K562 (cell line): ENCODE results near the gene PHLDB1. TPM values are rescaled to one million over a fixed set of nuclear protein-coding genes. Genes with fewer than 3 reads are reported as not detected.

Source experiments
- ATAC-seq: fragments of 200-7000 bp; cut with Tn5 transposase; 3 replicates; pipeline ENCODE4 v1.9.1; 2020; ENCODE audit warnings: moderate library complexity
- BruUV-seq: library from RNA; stranded (reverse); fragments of 400-500 nt; replicated peaks from 2 replicates; lab custom pipeline; 2021; lab: Mats Ljungman, UMichigan
- CTCF ChIA-PET: fragments of 300-600 bp; formaldehyde crosslinking; extraction: SDS; loops from one replicate; lab custom pipeline; 2021; ENCODE audit warnings: low intra/inter-chr PET ratio; lab: Yijun Ruan, JAX
- POLR2A ChIA-PET: fragments of 300-600, 350-650 bp; sonication (Branson Sonifier 250); formaldehyde crosslinking; extraction: SDS; loops from one replicate; lab custom pipeline; 2021; ENCODE audit warnings: antibody characterized with exemption, inconsistent platforms; lab: Yijun Ruan, JAX
- DNase-seq, 4 experiments: peaks; one replicate each; pipeline versions ENCODE4 v3.0.0 to v3.0.0-alpha.2; 2011 to 2018; ENCODE audit warnings: low spot score in 3 of 4, mixed read lengths in 3 of 4; ENCODE audit errors: extremely low read depth in 1 of 4
- FAIRE-seq: peaks from 2 replicates; lab custom pipeline; 2011; peaks lifted over from hg19 to GRCh38; lab: Jason Lieb, UNC
- H2AFZ ChIP-seq: 2 replicates; pipeline ENCODE4 v1.6.0; 2011; ENCODE audit warnings: low read depth, low read length, control low read depth, inconsistent platforms
- H3K27ac ChIP-seq: fragments of 200-600 bp; 3 replicates; pipeline ENCODE4 v1.8.0; 2011; ENCODE audit warnings: low read depth, mild to moderate bottlenecking, control low read depth, inconsistent platforms, low read length, moderate library complexity, mixed read lengths; ENCODE audit errors: extremely low read depth
- H3K27me3 ChIP-seq, 2 experiments: fragments of 300-600 bp in 1 of 2; 2 replicates in 1 of 2; 3 replicates in 1 of 2; pipeline versions ENCODE4 v1.6.0 to v1.8.0; 2011; ENCODE audit warnings: inconsistent platforms in 2 of 2, low read length in 2 of 2, mild to moderate bottlenecking in 1 of 2, mixed read lengths in 1 of 2, moderate library complexity in 1 of 2; ENCODE audit not compliant: control insufficient read depth in 2 of 2, insufficient read depth in 2 of 2
- H3K36me3 ChIP-seq: fragments of 300-600 bp; 3 replicates; pipeline ENCODE4 v1.8.0; 2011; ENCODE audit warnings: mild to moderate bottlenecking, low read length, inconsistent platforms; ENCODE audit not compliant: control insufficient read depth, insufficient read depth
- H3K4me1 ChIP-seq, 2 experiments: fragments of 200-600 bp in 1 of 2; replicated peaks in 1 of 2; 2 replicates in 1 of 2; 3 replicates in 1 of 2; pipeline versions ENCODE4 v1.5.1 to v1.8.0; 2011; ENCODE audit warnings: inconsistent platforms in 2 of 2, low read length in 2 of 2, mild to moderate bottlenecking in 1 of 2, mixed read lengths in 1 of 2, moderate library complexity in 1 of 2; ENCODE audit not compliant: control insufficient read depth in 2 of 2, insufficient read depth in 2 of 2
- H3K4me2 ChIP-seq: 2 replicates; pipeline ENCODE4 v1.6.1; 2011; ENCODE audit warnings: low read length, control low read depth, inconsistent platforms, mixed read lengths; ENCODE audit not compliant: insufficient read depth
- H3K4me3 ChIP-seq: fragments of 200-600 bp; sonication (generic), shearing (Covaris generic); 2 replicates; pipeline ENCODE4 v1.5.1; 2016; ENCODE audit warnings: control low read depth, inconsistent platforms
- H3K79me2 ChIP-seq: fragments of 200-600 bp; 3 replicates; pipeline ENCODE4 v1.8.0; 2011; ENCODE audit warnings: low read length, inconsistent platforms; ENCODE audit not compliant: control insufficient read depth, insufficient read depth
- H3K9ac ChIP-seq, 2 experiments: 2 replicates each; pipeline versions ENCODE4 v1.6.0 to v1.6.1; 2011; ENCODE audit warnings: low read depth in 2 of 2, low read length in 2 of 2, control low read depth in 1 of 2, inconsistent platforms in 1 of 2, mild to moderate bottlenecking in 1 of 2, mixed read lengths in 1 of 2; ENCODE audit not compliant: insufficient read depth in 1 of 2
- H3K9me1 ChIP-seq: one replicate; pipeline ENCODE4 v1.6.0; 2011; ENCODE audit warnings: inconsistent platforms, mild to moderate bottlenecking, low read length, moderate library complexity; ENCODE audit not compliant: control insufficient read depth, insufficient read depth
- H3K9me3 ChIP-seq: replicated peaks from 2 replicates; pipeline ENCODE4 v1.5.1; 2011; ENCODE audit warnings: low read depth, low read length, inconsistent platforms; ENCODE audit not compliant: control insufficient read depth, insufficient read depth
- H4K20me1 ChIP-seq: replicated peaks from 2 replicates; pipeline ENCODE4 v1.6.1; 2011; ENCODE audit warnings: low read length, inconsistent platforms, mixed read lengths; ENCODE audit not compliant: control insufficient read depth, insufficient read depth
- ARID1B ChIP-seq: fragments of 450-650 bp; IDR thresholded peaks from 2 replicates; pipeline ENCODE4 v1.6.1; 2016; ENCODE audit warnings: antibody characterized with exemption, mild to moderate bottlenecking, inconsistent platforms
- BACH1 ChIP-seq: fragments of 200-800 bp; sonication (Bioruptor generic); IDR thresholded peaks from 2 replicates; pipeline ENCODE4 v1.6.1; 2016; ENCODE audit warnings: missing genetic modification characterization, missing compliant biosample characterization
- CREM ChIP-seq: IDR thresholded peaks from 2 replicates; pipeline ENCODE4 v1.6.1; 2014; ENCODE audit warnings: antibody characterized with exemption, low read depth
- DIDO1 ChIP-seq: fragments of 450-650 bp; IDR thresholded peaks from 2 replicates; pipeline ENCODE4 v1.6.1; 2016; ENCODE audit warnings: low read depth, missing biosample characterization, missing genetic modification characterization
- FOXA3 ChIP-seq, 2 experiments: fragments of 450-650 bp in 1 of 2; sonication (generic) in 1 of 2; formaldehyde crosslinking; IDR thresholded peaks in 1 of 2; conservative IDR thresholded peaks in 1 of 2; 2 replicates each; pipeline versions ENCODE4 v1.4.0 to v1.8.0; 2020 to 2022; ENCODE audit warnings: mild to moderate bottlenecking in 2 of 2, missing genetic modification reagents in 1 of 2
- FOXJ2 ChIP-seq: fragments of 200-800 bp; sonication (Bioruptor generic); IDR thresholded peaks from 2 replicates; pipeline ENCODE4 v1.6.1; 2016; ENCODE audit warnings: missing genetic modification characterization, missing compliant biosample characterization
- FOXP1 ChIP-seq: sonication (generic); formaldehyde crosslinking; IDR thresholded peaks from 2 replicates; pipeline ENCODE4 v1.8.0; 2022; ENCODE audit warnings: mild to moderate bottlenecking, missing genetic modification reagents
- GABPB1 ChIP-seq: sonication (generic); formaldehyde crosslinking; IDR thresholded peaks from 2 replicates; pipeline ENCODE4 v1.8.0; 2022; ENCODE audit warnings: mild to moderate bottlenecking, missing genetic modification reagents
- HMBOX1 ChIP-seq: sonication (generic); IDR thresholded peaks from 2 replicates; pipeline ENCODE4 v1.6.1; 2016
- MAFF ChIP-seq: IDR thresholded peaks from 2 replicates; pipeline ENCODE4 v1.6.1; 2012; ENCODE audit warnings: low read length, improper control_type of control experiment
- MEF2D ChIP-seq: conservative IDR thresholded peaks from 2 replicates; pipeline ENCODE4 v1.6.1; 2016; ENCODE audit warnings: low read depth, missing genetic modification characterization, missing compliant biosample characterization
- POLR2AphosphoS2 ChIP-seq: IDR thresholded peaks from 2 replicates; pipeline ENCODE4 v1.6.1; 2012; ENCODE audit warnings: low read length, improper control_type of control experiment
- POLR2G ChIP-seq: fragments of 200-400 bp; formaldehyde crosslinking; IDR thresholded peaks from 2 replicates; pipeline ENCODE4 v1.6.1; 2017; ENCODE audit warnings: low read depth, mild to moderate bottlenecking, antibody characterized with exemption, low read length, moderate library complexity
- RBM15 ChIP-seq: fragments of 200-400 bp; formaldehyde crosslinking; IDR thresholded peaks from 2 replicates; pipeline ENCODE4 v1.6.1; 2018; ENCODE audit warnings: mild to moderate bottlenecking, low read length, moderate library complexity; ENCODE audit not compliant: insufficient read depth
- SIRT6 ChIP-seq: IDR thresholded peaks from one replicate; pipeline ENCODE4 v1.6.1; 2012; ENCODE audit warnings: low read depth, mild to moderate bottlenecking, control low read depth, inconsistent platforms, low read length, moderate library complexity
- SMAD1 ChIP-seq: fragments of 150-350 bp; IDR thresholded peaks from 2 replicates; pipeline ENCODE4 v1.6.1; 2014; ENCODE audit warnings: low read length, low read depth; ENCODE audit not compliant: partially characterized antibody
- ZNF165 ChIP-seq: fragments of 250-450 bp; sonication (Bioruptor Pico); IDR thresholded peaks from 2 replicates; pipeline ENCODE4 v1.4.0; 2020; ENCODE audit warnings: borderline replicate concordance
- ZNF644 ChIP-seq: fragments of 200-800 bp; sonication (Bioruptor generic); IDR thresholded peaks from 2 replicates; pipeline ENCODE4 v1.6.1; 2016; ENCODE audit warnings: low read depth, missing genetic modification characterization, missing compliant biosample characterization
- ZNF76 ChIP-seq: fragments of 250-450 bp; sonication (Bioruptor Pico); IDR thresholded peaks from 2 replicates; pipeline ENCODE4 v1.4.0; 2020; ENCODE audit warnings: mild to moderate bottlenecking, moderate library complexity, borderline replicate concordance
- WGBS: fragments of 100-300 bp; shearing (Covaris generic); methylation state at CpG from one replicate; pipeline ENCODE4 v1.1.6; 2016; ENCODE audit warnings: low coverage, mixed read lengths; ENCODE audit not compliant: insufficient coverage; ENCODE audit errors: missing lambda C conversion rate; 5-methylcytosine and 5-hydroxymethylcytosine counted together
- in situ Hi-C: fragments of 300-500 bp; cut with MboI; formaldehyde crosslinking; loops from 4 replicates; pipeline ENCODE4 v1.15.0; 2018; ENCODE audit warnings: inconsistent platforms, mixed read lengths
- intact Hi-C: fragments of 100-400 bp; cut with micrococcal nuclease; formaldehyde crosslinking; loops from 2 replicates; pipeline ENCODE4 v1.14.2; 2022
- polyA plus RNA-seq, 8 experiments: library from polyadenylated mRNA; depleted of rRNA in 4 of 8; stranded (reverse) in 5 of 8; unstranded in 3 of 8; fragments of >200 nt; fragmentation: Nextera tagmentation in 2 of 8; fragmentation: Illumina TruSeq in 1 of 8; extraction: Ambion mirVana in 2 of 8; extraction: Trizol in 1 of 8; gene quantifications; 2 replicates each; pipeline versions ENCODE4 v1.2.1 to v1.2.3, GENCODE V29; 2011 to 2014; ENCODE audit warnings: inconsistent platforms in 1 of 8, missing spikeins in 1 of 8
- total RNA-seq, 7 experiments: library from RNA; depleted of rRNA in 6 of 7; stranded (reverse); fragments of >200 nt in 6 of 7; fragmentation: Illumina TruSeq in 2 of 7; extraction: Trizol in 2 of 7; gene quantifications; 2 replicates each; pipeline versions ENCODE4 v1.2.1 to v1.2.3, GENCODE V29; 2011 to 2021; ENCODE audit warnings: low replicate concordance in 1 of 7
- TF ChIP-seq, protein P1 (sequence below), 2 experiments: fragments of 450-650 bp; conservative IDR thresholded peaks; 2 replicates each; pipeline ENCODE4 v1.6.1; 2017; ENCODE audit warnings: mild to moderate bottlenecking in 2 of 2, moderate library complexity in 2 of 2

Gene PHLDB1
- total and polyA plus RNA-seq, 9 of the 15 experiments (the other 6 are each of a cell fraction or from before 2014, with no cell fraction given) = 2.0 to 28.7 (median 16.2) TPM

DNA sequence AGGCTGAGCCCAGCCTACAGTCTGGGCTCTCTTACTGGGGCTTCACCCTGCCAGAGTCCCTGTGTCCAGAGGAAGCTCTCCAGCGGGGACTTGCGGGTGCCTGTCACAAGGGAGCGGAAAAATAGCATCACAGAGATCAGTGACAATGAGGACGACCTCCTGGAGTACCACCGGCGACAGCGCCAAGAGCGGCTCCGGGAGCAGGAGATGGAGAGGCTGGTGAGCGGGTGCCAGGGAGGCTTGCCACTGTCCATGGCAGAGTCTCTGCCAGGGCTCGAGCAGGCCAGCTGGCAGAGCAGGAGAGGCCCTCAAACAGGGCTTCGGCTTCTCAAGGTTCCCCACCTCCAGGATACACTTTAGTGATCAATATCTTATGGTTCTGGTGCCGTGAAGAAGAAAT is 21.0 kb downstream of the PHLDB1 start (continued):
- no peak for TF ChIP-seq FOXJ2 (tag)
- TF ChIP-seq ZNF76 = no peak
- no peak for TF ChIP-seq MEF2D (tag)
- no peak for TF ChIP-seq SMAD1
- TF ChIP-seq GABPB1 (CRISPR knock-in tag) = no peak
- TF ChIP-seq CREM = no peak
- TF ChIP-seq BACH1 (tag) = no peak
- TF ChIP-seq HMBOX1 = no peak
- TF ChIP-seq RBM15 = no peak
- TF ChIP-seq ZNF165 (CRISPR knock-in tag) = no peak

DNA sequence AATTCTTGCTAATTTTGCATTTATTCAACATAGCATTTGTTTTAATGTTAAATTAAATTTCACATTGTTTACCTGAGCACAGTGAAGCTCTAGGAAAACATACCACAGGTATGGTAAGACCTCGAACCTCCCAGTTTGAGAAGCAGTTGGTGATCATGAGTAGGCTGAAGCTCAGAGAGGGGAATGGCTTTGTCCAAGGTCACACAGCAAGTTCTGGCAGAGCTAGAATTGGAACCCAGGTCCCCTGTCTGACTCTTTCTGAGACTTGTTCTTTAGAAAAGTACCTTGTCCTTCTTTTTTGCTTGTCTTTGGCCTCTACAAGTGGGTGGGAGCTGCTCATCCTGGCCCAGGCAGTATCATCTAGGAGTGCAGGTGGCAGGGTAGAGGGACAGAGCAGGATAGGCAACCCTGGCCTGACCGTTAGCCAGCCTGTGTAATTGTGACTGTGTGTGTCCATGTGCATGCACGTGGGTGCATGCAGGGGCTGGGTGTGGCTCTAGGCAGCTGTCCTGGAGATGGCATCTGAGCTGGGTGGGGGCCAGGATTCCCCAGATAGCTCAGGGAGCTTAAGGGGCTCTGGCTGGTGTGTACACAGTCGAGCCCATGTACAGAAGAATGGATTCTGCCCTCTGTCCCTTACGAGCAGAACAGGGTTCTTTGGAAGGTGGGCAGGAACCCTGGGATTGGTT is 21.6 kb downstream of the PHLDB1 start:
- BruUV-seq = no TSS peak
- CTCF ChIA-PET = no interaction called here
- no peak for FAIRE-seq
- TF ChIP-seq SIRT6 = no peak
- TF ChIP-seq FOXA3 (CRISPR knock-in tag; conservative IDR thresholded peaks at IDR 0.05 in 1 of 2, IDR thresholded peaks at IDR 0.05 in 1 of 2) = no peak
- no peak for TF ChIP-seq ZNF644
- no peak for TF ChIP-seq MAFF
- 0 out of 2 replicates have a peak, but pooled peaks have one; percentile 23 for TF ChIP-seq FOXP1 (CRISPR knock-in tag)
- TF ChIP-seq POLR2AphosphoS2 = no peak
- TF ChIP-seq POLR2G = 0 out of 2 replicates have a peak, but pooled peaks have one; percentile 22
- no peak for TF ChIP-seq DIDO1 (tag)
- TF ChIP-seq, protein P1, sequence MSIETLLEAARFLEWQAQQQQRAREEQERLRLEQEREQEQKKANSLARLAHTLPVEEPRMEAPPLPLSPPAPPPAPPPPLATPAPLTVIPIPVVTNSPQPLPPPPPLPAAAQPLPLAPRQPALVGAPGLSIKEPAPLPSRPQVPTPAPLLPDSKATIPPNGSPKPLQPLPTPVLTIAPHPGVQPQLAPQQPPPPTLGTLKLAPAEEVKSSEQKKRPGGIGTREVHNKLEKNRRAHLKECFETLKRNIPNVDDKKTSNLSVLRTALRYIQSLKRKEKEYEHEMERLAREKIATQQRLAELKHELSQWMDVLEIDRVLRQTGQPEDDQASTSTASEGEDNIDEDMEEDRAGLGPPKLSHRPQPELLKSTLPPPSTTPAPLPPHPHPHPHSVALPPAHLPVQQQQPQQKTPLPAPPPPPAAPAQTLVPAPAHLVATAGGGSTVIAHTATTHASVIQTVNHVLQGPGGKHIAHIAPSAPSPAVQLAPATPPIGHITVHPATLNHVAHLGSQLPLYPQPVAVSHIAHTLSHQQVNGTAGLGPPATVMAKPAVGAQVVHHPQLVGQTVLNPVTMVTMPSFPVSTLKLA (conservative IDR thresholded peaks at IDR 0.05) = peak in 1 of 2 experiments; percentile 26; a peak in 1 of 4 replicates
- TF ChIP-seq ARID1B = no peak

More for the DNA sequence above, 21.6 kb downstream of the PHLDB1 start:
- intact Hi-C loops (no loop called here), in situ Hi-C loops (no loop called here)
- Histone ChIP-seq H3K27me3 (no peaks in the 10 kb centered on the region), H3K79me2 (no peaks in the 10 kb centered on the region), H3K4me2 (no peak overlapping the region), H3K9me1 (peaks cover 1% of the 10 kb centered on the region), H3K4me1 (peaks cover 9 to 29% of the 10 kb centered on the region in 2 experiments; a peak in 4 of 5 replicates), H3K4me3 (no peak overlapping the region), H4K20me1 (peaks cover 5% of the 10 kb centered on the region; the same call in 1 of the 2 replicates), H3K9me3 (no peaks in the 10 kb centered on the region), H3K27ac (no peak overlapping the region), H3K36me3 (peaks cover 39% of the 10 kb centered on the region; the same call in 2 of the 3 replicates), H2AFZ (no peak overlapping the region), H3K9ac (peak overlapping the region in 1 of 2 experiments; percentile 76; a peak in 2 of 4 replicates)
- peak in 1 of 4 experiments; percentile 29 for DNase-seq
- 47% methylated on average over 5 of the region's 5 CpGs for WGBS
- POLR2A ChIA-PET = interaction anchor here (0.6 to 1.1 kb wide), 3 partner anchors 16 to 477 kb away, joined by 3 to 5 read pairs (median 3); no protein-coding TSS in a partner anchor
- ATAC-seq = peak; percentile 10; the same call in 2 of the 3 replicates
